GM21717 (cell line): ENCODE data around the gene APOBEC2.

ENCODE experiments used
- ATAC-seq: cut with Tn5 transposase; IDR thresholded peaks from one replicate; pipeline ENCODE4 v1.9.1; 2021; ENCODE audit warnings: mild to moderate bottlenecking, moderate library complexity; ENCODE audit not compliant: unreplicated experiment

Gene APOBEC2

DNA sequence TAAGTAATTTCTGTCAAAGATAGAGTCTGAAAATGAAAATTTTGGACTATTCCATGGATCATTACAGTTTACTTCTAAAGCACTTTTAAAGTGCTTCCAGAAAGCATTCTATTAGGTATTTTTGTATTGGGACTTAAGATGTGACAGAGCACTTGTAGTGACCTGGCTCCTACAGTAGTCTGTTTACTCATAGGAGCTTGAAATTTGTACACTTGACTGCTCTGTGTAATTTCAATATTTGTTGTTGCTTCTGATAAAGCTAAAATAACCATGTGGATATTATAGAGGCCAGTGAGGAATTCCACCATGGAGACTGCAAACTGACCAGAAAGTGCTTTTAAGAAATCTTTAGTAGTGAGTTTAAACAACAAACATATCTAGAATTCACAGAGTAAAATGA is 30.1 kb downstream of the APOBEC2 start:
- ATAC-seq = no peak

DNA sequence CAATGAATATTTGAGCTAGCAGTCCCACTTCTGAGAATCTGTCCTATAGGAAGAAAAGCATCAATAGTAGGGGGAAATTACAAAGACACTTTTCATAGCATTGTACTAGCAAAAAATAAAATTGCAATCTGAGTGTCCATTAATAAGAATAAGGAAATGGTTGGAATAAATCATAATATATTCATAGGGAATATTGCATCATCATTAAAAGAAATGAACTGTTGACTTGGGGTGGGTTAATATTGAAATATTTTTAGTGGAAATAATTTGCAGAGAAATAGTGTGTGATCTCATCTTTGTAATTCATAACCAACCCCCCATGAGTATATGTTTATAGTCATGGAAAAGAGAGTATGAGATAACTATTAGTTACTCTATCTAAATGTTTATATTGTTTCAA is 32.2 kb downstream of the APOBEC2 start:
- ATAC-seq = no peak

DNA sequence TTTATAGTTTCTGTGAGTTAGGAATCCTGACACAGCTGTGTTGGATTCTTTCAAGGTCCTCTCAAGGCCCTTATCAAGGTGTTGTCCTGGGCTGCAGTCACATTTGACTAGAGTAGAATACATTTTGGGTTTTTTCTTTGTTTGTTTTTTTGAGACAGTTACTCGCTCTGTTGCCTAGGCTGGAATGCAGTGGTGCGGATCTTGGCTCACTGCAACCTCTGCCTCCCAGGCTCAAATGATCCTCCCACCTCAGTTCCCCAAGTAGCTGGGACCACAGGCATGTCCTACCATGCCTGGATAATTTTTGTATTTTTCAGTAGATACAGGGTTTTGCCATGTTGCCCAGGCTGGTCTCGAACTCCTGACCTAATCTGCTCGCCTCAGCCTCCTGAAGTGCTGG is 35.4 kb downstream of the APOBEC2 start:
- no peak for ATAC-seq

DNA sequence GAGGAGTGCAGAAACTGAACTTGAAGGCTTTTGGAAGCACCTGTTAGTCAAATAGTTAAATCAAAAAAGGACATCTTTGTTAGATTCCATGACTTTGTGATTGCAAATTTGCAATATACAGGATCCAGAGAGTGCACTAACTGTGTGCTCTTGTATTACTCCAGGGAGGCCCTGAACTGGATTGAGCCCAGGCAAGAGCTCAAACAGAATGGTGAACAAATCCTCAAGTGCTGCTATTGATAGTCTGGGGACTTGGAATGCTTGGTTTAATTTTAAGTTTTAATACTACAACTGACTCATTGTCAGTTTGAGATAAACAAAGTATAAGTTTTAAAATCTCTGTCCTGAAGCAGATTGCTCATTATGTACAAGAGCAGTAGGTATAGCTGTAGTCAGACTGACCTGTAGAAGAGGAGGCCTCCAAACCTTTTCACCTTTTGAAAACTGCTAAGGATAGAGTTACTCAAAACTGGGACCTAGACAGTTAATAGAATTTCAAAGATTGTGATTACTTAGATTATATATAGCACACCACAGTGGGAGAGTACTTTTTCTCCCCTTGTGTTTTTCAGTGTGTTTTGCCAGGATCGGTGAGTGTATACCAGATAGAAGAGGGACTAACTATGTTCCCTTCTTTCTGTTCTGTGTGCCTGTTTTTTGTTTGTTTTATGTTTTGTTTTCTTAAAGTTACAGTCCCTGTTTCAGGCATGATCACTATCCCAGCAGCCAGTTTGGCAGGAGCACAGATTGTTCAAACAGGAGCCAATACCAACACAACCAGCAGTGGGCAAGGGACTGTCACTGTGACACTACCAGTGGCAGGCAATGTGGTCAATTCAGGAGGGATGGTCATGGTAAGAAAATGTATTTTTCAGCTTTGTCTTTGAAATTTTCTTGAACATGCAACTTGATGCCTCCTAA is 38.1 kb downstream of the APOBEC2 start:
- no peak for ATAC-seq

DNA sequence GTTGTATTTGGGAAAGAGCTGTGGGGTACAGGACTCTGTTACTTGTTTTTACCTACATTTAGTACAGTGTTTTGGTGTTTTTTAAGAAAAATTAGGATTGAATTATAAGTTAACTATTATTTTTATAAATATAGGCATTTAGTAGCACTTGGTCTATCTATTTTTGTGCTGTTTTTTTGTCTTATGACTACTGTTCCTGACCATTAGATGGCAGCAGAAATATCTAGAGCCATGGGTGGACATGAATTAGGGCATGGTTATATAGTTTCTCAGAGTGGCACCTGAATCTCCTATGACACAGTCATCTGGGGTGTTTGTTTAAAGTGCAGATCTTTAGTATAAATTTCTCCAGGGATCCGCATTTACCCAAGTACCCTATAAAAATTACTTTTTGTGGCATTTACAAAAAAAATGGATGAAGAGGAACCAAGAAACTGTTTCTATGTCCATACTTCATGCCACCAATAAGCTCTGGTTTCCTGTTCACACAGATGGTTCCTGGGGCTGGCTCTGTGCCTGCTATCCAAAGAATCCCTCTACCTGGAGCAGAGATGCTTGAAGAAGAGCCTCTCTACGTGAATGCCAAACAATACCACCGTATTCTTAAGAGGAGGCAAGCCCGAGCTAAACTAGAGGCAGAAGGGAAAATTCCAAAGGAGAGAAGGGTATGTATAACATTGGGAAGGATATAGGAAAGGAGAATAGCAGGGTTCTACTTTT is 39.6 kb downstream of the APOBEC2 start:
- no peak for ATAC-seq

DNA sequence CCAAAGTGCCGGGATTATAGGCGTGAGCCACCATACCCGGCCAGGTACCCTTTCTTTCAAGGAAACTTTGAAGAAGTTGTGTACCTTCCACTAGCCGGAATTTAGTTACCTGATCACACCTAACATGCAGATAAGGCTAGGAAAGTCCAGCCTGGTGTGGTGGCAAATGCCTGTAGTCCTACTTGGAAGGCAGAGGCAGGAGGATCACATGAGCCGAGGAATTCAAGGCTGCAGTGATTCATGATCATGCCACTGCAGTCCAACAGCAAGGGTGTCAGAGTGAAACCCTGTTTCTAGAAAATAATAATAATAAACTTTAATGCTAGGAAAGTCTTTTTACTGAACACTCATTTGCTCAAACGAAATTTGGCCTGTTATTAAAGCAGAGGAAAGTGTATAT is 40.7 kb downstream of the APOBEC2 start:
- no peak for ATAC-seq

DNA sequence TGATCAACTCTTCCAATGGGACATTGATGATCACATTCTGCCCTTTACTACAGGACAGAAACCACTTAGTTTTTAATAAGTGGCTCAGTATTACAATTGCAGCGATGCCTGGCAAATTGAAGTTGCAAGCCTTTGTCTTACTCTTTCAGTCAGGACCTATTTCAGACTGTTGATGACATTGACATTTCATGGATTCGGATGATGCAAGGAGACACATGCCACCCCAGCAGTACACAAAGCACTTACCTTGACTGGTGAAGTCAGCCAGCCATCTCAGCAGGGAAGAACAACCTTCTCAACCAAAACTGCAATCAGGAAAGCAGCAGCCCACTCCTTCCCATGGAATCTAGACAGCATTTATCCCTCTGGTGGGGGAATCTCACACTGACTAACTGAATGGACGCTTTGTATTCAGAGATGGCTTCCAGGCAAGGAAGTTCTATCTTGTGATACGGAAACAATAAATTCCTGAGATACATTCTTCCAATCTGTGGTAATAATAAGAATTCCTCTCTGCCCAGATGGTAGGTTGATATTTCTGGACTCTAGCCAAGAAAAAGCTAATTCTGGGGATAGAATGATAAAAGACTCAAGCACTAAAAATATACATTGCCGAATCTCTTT is 44.6 kb downstream of the APOBEC2 start:
- no peak for ATAC-seq

DNA sequence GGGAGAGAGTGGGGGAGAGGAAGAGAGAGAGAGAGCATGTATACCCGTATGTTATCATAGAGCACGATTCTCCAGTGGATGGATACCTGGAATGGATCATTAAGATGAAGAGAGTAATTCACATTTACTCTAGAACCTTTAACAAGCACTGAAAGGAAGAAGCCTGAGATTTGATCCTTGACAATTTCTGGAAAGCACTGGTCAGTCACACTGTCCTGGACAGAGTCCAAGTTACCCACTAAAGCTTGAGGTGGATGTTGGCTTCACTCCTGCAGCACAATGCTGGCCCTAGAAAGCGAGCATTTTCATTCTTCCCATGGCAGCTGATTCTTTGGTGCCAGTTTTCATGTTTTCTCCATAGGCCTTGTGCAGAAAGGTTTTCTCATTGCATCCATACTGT is 45.4 kb downstream of the APOBEC2 start:
- no peak for ATAC-seq

DNA sequence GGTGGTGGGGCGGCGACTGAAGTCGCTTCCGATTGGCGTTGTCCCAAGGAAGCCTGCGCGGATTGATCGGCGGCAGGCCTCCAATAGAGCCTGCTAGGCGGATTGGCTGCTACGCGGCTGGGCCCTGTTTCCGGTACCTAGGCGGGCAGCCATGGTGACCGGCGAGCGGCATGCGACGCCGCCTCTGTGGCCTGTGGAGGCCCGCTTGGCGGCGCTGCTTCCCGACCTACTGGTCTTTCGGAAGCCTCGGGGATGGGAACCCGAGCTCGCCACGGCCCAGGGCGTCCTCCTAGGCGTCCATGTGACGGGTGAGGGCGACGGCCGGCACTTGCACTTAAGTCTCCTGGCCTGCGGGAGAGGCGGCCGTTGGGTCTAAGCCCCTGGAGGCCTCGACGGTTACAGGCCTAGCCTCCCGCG is 47.9 kb downstream of the APOBEC2 start:
- ATAC-seq = no peak

DNA sequence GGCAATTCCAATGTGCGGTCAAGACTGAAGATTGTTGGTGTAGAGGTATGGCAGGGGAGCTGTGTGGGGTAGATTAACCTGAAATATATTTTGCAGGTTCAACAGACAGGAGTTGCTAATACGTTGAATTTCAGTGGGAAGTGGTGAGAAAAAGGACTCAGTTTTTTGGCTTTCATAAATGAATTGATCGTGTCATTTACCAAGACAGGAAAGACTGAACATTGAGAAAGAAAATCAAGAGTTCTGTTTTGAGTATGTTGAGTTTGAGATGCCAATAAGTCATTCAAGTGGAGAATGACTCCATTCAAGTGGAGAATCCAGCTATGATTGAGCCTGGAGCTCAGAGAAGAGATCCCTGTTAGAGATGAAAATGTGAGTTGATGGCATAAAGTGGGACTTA is 50.8 kb downstream of the APOBEC2 start:
- ATAC-seq = no peak

DNA sequence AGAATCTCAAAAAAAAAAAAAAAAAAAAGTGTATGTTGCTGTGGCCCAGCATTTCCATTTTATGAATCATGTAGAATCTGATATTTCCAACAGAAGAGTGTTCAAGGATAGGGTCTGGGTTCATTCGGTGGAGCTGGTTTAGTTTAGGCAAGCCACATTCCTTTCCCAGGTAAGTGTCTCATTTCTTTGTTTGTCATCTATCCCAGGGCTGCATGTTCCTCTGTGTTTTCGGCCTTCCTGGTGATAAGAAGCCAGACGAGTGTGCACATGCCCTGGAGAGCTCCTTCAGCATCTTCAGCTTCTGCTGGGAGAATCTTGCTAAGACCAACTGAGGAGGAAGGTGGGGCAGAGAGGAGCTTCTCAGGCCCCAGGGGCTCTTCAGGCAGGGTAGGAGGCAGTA is 58.0 kb downstream of the APOBEC2 start:
- ATAC-seq = no peak
